Mesenchymal stem cell (in vitro differentiated cells and primary cell): ENCODE measurements around the gene TNFRSF12A.
"Not testable (repeated sequence)": the region's sequence is repeated elsewhere in the genome, so short reads cannot be mapped to it uniquely, and the experiment has no call there.

Experiments
- DNase-seq: peaks from one replicate; pipeline ENCODE4 v3.0.0-alpha.2; 2013
- H2AFZ ChIP-seq: one replicate; pipeline ENCODE4 v1.6.1; 2013; ENCODE audit warnings: low read depth, mild to moderate bottlenecking, control low read depth, inconsistent platforms, low read length, moderate library complexity
- H2AK5ac ChIP-seq: 2 replicates; pipeline ENCODE4 v1.6.1; 2013; ENCODE audit warnings: low read length, moderate library complexity, mild to moderate bottlenecking, inconsistent platforms; ENCODE audit not compliant: severe bottlenecking
- H2BK120ac ChIP-seq: one replicate; pipeline ENCODE4 v1.6.1; 2013; ENCODE audit warnings: low read depth, mild to moderate bottlenecking, inconsistent platforms, low read length, moderate library complexity
- H2BK12ac ChIP-seq, 2 experiments: one replicate each; pipeline ENCODE4 v1.6.1; 2013; ENCODE audit warnings: inconsistent platforms in 2 of 2, low read length in 2 of 2, mild to moderate bottlenecking in 2 of 2, moderate library complexity in 2 of 2, control low read depth in 1 of 2
- H2BK15ac ChIP-seq: one replicate; pipeline ENCODE4 v1.6.1; 2013; ENCODE audit warnings: mild to moderate bottlenecking, low read depth, inconsistent platforms; ENCODE audit not compliant: poor library complexity, severe bottlenecking
- H2BK5ac ChIP-seq: 2 replicates; pipeline ENCODE4 v1.6.1; 2013; ENCODE audit warnings: low read depth, mild to moderate bottlenecking, low read length, control low read depth, inconsistent platforms; ENCODE audit not compliant: poor library complexity, severe bottlenecking
- H3K14ac ChIP-seq, 2 experiments: one replicate each; pipeline ENCODE4 v1.6.1; 2013; ENCODE audit warnings: inconsistent platforms in 2 of 2, low read length in 2 of 2, control low read depth in 1 of 2, mild to moderate bottlenecking in 1 of 2, moderate library complexity in 1 of 2
- H3K18ac ChIP-seq, 2 experiments: one replicate each; pipeline ENCODE4 v1.6.1; 2013; ENCODE audit warnings: inconsistent platforms in 2 of 2, low read length in 2 of 2, control low read depth in 1 of 2, low read depth in 1 of 2, mild to moderate bottlenecking in 1 of 2
- H3K23ac ChIP-seq, 2 experiments: one replicate each; pipeline ENCODE4 v1.6.1; 2013; ENCODE audit warnings: inconsistent platforms in 2 of 2, low read length in 2 of 2, mild to moderate bottlenecking in 2 of 2, moderate library complexity in 2 of 2, control low read depth in 1 of 2
- H3K27ac ChIP-seq: 2 replicates; pipeline ENCODE4 v1.5.1; 2013; ENCODE audit warnings: mild to moderate bottlenecking, moderate library complexity, low read length, control low read depth, inconsistent platforms; ENCODE audit not compliant: poor library complexity, severe bottlenecking
- H3K27me3 ChIP-seq, 2 experiments: 2 replicates each; pipeline versions ENCODE4 v1.6.1 to v1.7.0; 2013; ENCODE audit warnings: low read length in 2 of 2, mild to moderate bottlenecking in 2 of 2, moderate library complexity in 2 of 2, control low read depth in 1 of 2, inconsistent platforms in 1 of 2; ENCODE audit not compliant: control insufficient read depth in 1 of 2, insufficient read depth in 1 of 2
- H3K36me3 ChIP-seq, 2 experiments: 2 replicates each; pipeline versions ENCODE4 v1.6.1 to v1.7.0; 2013; ENCODE audit warnings: low read length in 2 of 2, control low read depth in 1 of 2, inconsistent platforms in 1 of 2, low read depth in 1 of 2, mild to moderate bottlenecking in 1 of 2; ENCODE audit not compliant: insufficient read depth in 2 of 2, control insufficient read depth in 1 of 2
- H3K4ac ChIP-seq, 2 experiments: one replicate each; pipeline ENCODE4 v1.6.1; 2013; ENCODE audit warnings: inconsistent platforms in 2 of 2, low read length in 2 of 2, mild to moderate bottlenecking in 2 of 2, moderate library complexity in 2 of 2, control low read depth in 1 of 2, low read depth in 1 of 2
- H3K4me1 ChIP-seq: 2 replicates; pipeline ENCODE4 v1.6.1; 2013; ENCODE audit warnings: low read depth, low read length, control low read depth; ENCODE audit not compliant: control insufficient read depth, insufficient read depth
- H3K4me2 ChIP-seq: 2 replicates; pipeline ENCODE4 v1.6.1; 2013; ENCODE audit warnings: low read length, mild to moderate bottlenecking, inconsistent platforms; ENCODE audit not compliant: poor library complexity, severe bottlenecking
- H3K4me3 ChIP-seq, 2 experiments: 2 replicates each; pipeline versions ENCODE4 v1.5.1 to v1.7.0; 2013; ENCODE audit warnings: low read length in 2 of 2, mild to moderate bottlenecking in 2 of 2, control low read depth in 1 of 2, low read depth in 1 of 2; ENCODE audit not compliant: insufficient read depth in 1 of 2
- H3K79me1 ChIP-seq: replicated peaks from 2 replicates; pipeline ENCODE4 v1.6.1; 2013; ENCODE audit warnings: mild to moderate bottlenecking, control low read depth, low read length, inconsistent platforms; ENCODE audit not compliant: poor library complexity, severe bottlenecking
- H3K9ac ChIP-seq: 2 replicates; pipeline ENCODE4 v1.7.0; 2013; ENCODE audit warnings: mild to moderate bottlenecking, low read length, moderate library complexity
- H3K9me3 ChIP-seq: 2 replicates; pipeline ENCODE4 v1.7.0; 2013; ENCODE audit warnings: mild to moderate bottlenecking, low read length; ENCODE audit not compliant: control insufficient read depth
- H4K8ac ChIP-seq: one replicate; pipeline ENCODE4 v1.6.1; 2013; ENCODE audit warnings: inconsistent platforms, mild to moderate bottlenecking, low read length, moderate library complexity
- H4K91ac ChIP-seq: one replicate; pipeline ENCODE4 v1.6.1; 2013; ENCODE audit warnings: mild to moderate bottlenecking, low read length, inconsistent platforms
- WGBS: methylation state at CpG from one replicate; pipeline ENCODE4 v1.1.7; 2013; ENCODE audit warnings: mixed read lengths; 5-methylcytosine and 5-hydroxymethylcytosine counted together

The TNFRSF12A gene

GRCh38 chr16:3051009-3051408 lies 30.8 kb downstream of the TNFRSF12A start:
- DNase-seq: no peak

GRCh38 chr16:3051494-3051893 lies 31.3 kb downstream of the TNFRSF12A start:
- H3K27ac ChIP-seq: no peak overlapping the region
- H3K4me2 ChIP-seq: no peak overlapping the region
- H3K9me3 ChIP-seq: no peaks in the 10 kb centered on the region
- H3K4ac ChIP-seq: no peak overlapping the region
- DNase-seq: no peak
- H2BK15ac ChIP-seq: no peak overlapping the region
- H2BK120ac ChIP-seq: no peak overlapping the region
- H3K23ac ChIP-seq: no peak overlapping the region
- no peak overlapping the region for H2BK5ac ChIP-seq
- peaks cover 0 to 8% of the 10 kb centered on the region in 2 experiments for H3K36me3 ChIP-seq
- H3K14ac ChIP-seq: no peak overlapping the region
- H3K27me3 ChIP-seq: peaks cover 50 to 51% of the 10 kb centered on the region in 2 experiments
- H4K91ac ChIP-seq: no peak overlapping the region
- H2AFZ ChIP-seq: no peak overlapping the region
- no peaks in the 10 kb centered on the region for H3K79me1 ChIP-seq
- peaks cover 4% of the 10 kb centered on the region for H3K4me1 ChIP-seq
- no peak overlapping the region for H3K9ac ChIP-seq
- 77% methylated on average over 9 of the region's 9 CpGs for WGBS
- H2AK5ac ChIP-seq: no peak overlapping the region
- no peak overlapping the region for H3K4me3 ChIP-seq
- H3K18ac ChIP-seq: no peak overlapping the region
- H2BK12ac ChIP-seq: no peak overlapping the region
- H4K8ac ChIP-seq: no peak overlapping the region

More at GRCh38 chr16:3051009-3051408, 30.8 kb downstream of the TNFRSF12A start:
- Histone ChIP-seq H4K8ac (no peak overlapping the region), H3K18ac (no peak overlapping the region), H3K36me3 (peaks cover 0 to 8% of the 10 kb centered on the region in 2 experiments), H3K14ac (no peak overlapping the region), H3K27ac (no peak overlapping the region), H2BK120ac (no peak overlapping the region), H3K4me3 (no peak overlapping the region), H3K9ac (no peak overlapping the region), H4K91ac (no peak overlapping the region), H3K27me3 (peaks cover 51 to 56% of the 10 kb centered on the region in 2 experiments), H3K4me1 (peaks cover 8% of the 10 kb centered on the region), H2AFZ (no peak overlapping the region), H2AK5ac (no peak overlapping the region), H3K79me1 (no peaks in the 10 kb centered on the region), H2BK12ac (no peak overlapping the region), H3K9me3 (no peaks in the 10 kb centered on the region), H2BK5ac (no peak overlapping the region), H3K4me2 (no peak overlapping the region), H3K4ac (no peak overlapping the region), H2BK15ac (no peak overlapping the region), H3K23ac (no peak overlapping the region)
- WGBS: 87% methylated on average over 4 of the region's 4 CpGs

- 90% methylated on average over 9 of the region's 12 CpGs for WGBS
- H3K23ac ChIP-seq, H2BK12ac ChIP-seq, H2AK5ac ChIP-seq, H3K9me3 ChIP-seq, H2AFZ ChIP-seq, H3K14ac ChIP-seq, H3K4me3 ChIP-seq, H3K79me1 ChIP-seq, H3K4me1 ChIP-seq, DNase-seq, H3K4me2 ChIP-seq, H4K8ac ChIP-seq, H2BK5ac ChIP-seq, H3K18ac ChIP-seq, H3K27ac ChIP-seq, H3K4ac ChIP-seq, H2BK15ac ChIP-seq, H3K9ac ChIP-seq, H4K91ac ChIP-seq, H2BK120ac ChIP-seq: not testable (repeated sequence)
- Histone ChIP-seq H3K36me3 (peaks cover 0 to 15% of the 10 kb centered on the region in 2 experiments), H3K27me3 (peaks cover 39 to 40% of the 10 kb centered on the region in 2 experiments)
Measured at GRCh38 chr16:3052571-3053329, 32.6 kb downstream of the TNFRSF12A start.

- WGBS: 88% methylated on average over 6 of the region's 13 CpGs
- H3K79me1 ChIP-seq, H3K27ac ChIP-seq, H3K4me1 ChIP-seq, H2BK15ac ChIP-seq, H2AK5ac ChIP-seq, H3K18ac ChIP-seq, H3K4me2 ChIP-seq, H4K8ac ChIP-seq, H2BK120ac ChIP-seq, H3K9me3 ChIP-seq, H2AFZ ChIP-seq, H3K4ac ChIP-seq, H3K9ac ChIP-seq, H2BK5ac ChIP-seq, H3K4me3 ChIP-seq, DNase-seq, H4K91ac ChIP-seq, H2BK12ac ChIP-seq, H3K23ac ChIP-seq, H3K14ac ChIP-seq: not testable (repeated sequence)
- Histone ChIP-seq H3K27me3 (peaks cover 33 to 34% of the 10 kb centered on the region in 2 experiments), H3K36me3 (peaks cover 0 to 15% of the 10 kb centered on the region in 2 experiments)
Measured at GRCh38 chr16:3053330-3053710, 33.2 kb downstream of the TNFRSF12A start.
